OCI-M1 (cell line): Measurements from ENCODE around the gene CIDEB.
A peak's percentile ranks its signal among the peaks of the same experiment; 100 is the strongest.

ENCODE experiments used
- DNase-seq: peaks from one replicate; lab custom pipeline; 2025; lab: John Stamatoyannopoulos, UW

CIDEB gene

DNA sequence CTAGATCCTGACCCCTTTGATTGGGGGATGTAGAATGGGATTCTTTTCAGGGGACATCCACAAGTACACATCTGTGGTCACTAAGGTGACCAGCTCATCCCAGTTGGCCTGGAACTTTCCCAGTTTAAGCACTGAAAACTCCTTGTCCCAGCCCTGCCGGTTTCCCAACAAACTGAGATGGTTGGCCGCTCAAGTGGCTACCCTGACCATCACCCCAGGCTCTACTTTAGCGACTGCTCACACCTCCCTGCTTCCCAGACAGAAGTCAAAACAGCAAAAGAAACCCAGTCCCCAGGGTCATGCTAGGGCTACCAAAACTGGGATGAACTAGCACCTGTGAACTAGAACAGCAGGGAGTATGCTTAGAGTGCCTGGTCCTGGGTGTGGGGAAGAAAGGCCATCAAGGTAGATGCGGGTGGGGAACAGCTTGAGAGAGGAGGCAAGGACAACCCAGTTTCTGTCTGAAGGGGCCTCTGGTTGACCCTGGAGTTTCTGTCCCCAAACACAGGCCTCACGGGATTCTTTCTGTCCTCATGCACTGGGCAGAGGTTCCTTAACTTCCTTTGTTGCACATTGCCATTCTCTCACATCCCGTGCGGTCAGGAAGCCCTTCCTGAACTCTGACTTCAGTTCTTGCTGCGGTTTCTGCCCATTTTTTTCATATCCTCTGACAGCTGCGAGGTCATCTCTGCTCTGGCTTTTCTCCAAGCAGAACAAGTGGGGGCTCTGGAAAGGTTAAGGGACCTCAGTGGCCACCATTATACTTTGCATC lies 5.1 kb upstream of the CIDEB start:
- no peak for DNase-seq

DNA sequence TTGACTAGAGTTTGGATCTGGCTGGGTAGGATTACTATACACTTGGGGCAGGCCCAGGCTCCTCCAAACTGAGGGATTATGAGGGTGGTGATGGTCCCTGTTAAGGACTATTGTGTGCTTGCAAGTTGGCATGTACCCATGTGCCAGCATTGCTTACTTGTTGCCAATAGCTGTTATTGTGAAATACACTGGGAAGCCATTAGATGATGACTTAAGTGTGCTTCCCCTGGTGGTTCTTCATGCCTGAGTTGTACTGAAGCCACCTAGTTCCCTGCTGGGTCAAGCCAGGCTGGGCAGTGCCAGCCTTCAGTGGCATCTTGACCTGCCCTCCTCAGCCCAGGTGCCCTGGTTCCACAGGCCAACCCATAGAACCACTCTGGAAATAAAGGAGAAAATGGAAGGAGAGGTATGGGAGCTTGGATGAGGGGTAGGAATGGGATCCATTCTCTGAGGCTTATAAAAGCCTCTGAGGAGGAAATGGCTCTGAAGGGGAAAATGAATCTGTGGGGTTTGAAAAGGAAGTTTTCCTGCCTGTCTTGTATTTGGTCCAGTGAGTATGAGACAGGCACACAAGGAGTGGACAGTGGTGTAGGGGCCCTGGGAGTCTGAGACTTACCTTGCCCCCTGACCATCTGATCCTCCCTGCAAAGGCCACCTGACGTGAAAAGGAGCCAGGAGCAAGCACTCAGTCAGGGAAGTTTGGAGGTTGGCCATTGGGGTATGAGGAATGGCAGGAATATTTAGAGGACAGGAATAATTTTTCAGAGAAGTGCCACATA lies 4.2 kb upstream of the CIDEB start:
- DNase-seq = no peak

- no peak for DNase-seq
Observed at GRCh38 chr14:24310646-24311604, 3.1 kb upstream of the CIDEB start, which contains the start of gene LTB4R. Gene LTB4R (plus strand): TSS chr14:24311502. CDS start chr14:24315652, 4,150 bp downstream.

- DNase-seq = no peak
Observed at GRCh38 chr14:24310265-24310645, 2.5 kb upstream of the CIDEB start.

- no peak for DNase-seq
Observed at GRCh38 chr14:24309538-24310264, 1.9 kb upstream of the CIDEB start, which contains the start of gene LTB4R2. Gene LTB4R2 (plus strand): TSS chr14:24310140. CDS start chr14:24310665, 525 bp downstream.

GRCh38 chr14:24308342-24309124 lies 756 bp upstream of the CIDEB start:
- no peak for DNase-seq

DNA sequence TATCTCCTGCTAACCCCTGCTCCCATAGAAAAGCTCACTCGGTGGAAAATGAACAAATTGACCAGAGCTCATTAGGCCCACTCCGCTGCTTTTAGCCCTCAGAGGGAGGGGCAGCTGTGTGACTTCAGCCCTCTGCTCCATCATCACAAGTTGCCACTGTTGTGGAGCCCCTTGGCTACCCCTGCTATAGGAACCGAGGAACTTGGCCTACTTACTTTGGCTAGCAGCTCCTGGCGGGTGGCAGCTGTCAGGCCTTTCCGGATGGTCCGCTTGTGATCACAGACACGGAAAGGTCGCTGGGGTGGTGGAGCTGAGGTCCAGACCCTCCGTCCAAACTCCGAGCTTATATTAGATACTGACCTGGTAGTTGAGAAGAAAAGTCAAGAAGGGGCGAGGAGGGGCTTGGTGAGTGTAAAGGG lies 612 bp downstream of the CIDEB start:
- no peak for DNase-seq

- DNase-seq = no peak
Observed at GRCh38 chr14:24304019-24304387, 3.8 kb downstream of the CIDEB start.

GRCh38 chr14:24300326-24300980 lies 7.3 kb downstream of the CIDEB start:
- no peak for DNase-seq

DNA sequence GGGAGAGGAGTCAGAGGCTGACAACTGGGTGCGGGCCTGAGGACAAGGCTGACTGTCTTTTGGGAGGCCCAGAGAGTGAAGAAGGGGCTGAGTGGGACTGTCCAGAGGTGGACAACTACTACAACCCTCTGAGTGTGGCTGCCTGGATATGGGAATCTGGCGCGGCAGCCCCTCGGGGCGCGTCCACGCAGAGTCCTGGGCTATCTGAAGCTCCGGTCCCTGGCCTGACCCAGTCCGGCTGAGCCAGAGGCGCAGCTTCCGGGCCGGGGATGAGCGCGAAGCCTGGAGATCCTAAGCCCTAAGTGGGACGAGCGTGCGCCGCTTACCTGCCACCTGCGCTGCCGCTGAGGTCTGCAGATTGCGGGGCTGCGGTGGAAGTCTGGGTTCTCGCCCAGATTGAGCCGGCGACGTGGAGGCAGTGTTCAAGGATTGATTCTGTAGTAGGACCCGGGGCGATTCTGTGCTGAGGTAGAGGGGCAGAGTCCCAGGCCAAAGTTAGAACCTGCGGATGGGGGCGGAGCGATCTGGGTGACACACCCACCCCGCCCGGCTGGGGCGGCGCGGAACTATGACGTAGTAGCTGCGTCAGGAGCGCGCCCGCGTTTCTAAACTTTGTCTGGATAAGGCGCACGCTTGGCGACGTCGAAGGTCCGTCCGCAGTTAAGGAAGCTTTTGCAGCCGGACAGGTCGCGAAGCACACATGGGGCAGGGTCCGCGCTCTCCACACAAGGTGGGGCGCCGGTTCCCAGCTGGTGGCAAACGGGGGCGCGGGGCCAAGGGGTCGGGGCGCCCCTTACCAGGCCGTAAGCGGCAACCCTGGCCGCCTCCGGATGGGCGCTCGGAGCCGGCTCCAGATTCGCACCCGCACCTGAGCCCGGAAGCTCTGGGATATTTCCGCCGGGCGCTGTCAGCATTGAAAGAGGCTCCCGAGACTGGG lies 8.3 kb downstream of the CIDEB start, which contains the start of the genes DHRS1 and NOP9:
Gene DHRS1 (minus strand): TSS at position 526 of the 937 bp plus-strand sequence. CDS start 674 bp downstream, outside the sequence.
Gene NOP9 (plus strand): TSS at position 596 of the 937 bp plus-strand sequence. CDS start 105 bp downstream, at position 701.
- DNase-seq = peak; percentile 92

DNA sequence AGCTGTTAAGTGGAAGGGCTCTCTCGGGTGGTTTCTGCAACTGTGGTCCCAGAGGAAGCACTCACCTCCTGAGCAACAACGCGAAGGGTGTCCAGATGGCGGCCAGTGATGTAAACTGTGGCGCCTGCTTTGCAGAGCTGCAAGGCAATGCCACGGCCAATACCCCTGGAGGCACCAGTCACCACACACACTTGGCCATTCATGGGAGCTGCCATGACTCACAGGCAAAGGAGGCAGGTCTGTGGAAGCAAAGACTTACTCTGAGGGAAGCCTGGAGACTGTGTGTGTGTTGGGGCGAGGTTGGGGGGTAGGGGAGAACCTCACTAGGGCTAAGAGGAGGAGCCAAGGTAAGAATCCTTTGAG lies 8.9 kb downstream of the CIDEB start:
- DNase-seq = peak; percentile 32

- peak; percentile 67 for DNase-seq
Observed at GRCh38 chr14:24297190-24297964, 10.4 kb downstream of the CIDEB start.

DNA sequence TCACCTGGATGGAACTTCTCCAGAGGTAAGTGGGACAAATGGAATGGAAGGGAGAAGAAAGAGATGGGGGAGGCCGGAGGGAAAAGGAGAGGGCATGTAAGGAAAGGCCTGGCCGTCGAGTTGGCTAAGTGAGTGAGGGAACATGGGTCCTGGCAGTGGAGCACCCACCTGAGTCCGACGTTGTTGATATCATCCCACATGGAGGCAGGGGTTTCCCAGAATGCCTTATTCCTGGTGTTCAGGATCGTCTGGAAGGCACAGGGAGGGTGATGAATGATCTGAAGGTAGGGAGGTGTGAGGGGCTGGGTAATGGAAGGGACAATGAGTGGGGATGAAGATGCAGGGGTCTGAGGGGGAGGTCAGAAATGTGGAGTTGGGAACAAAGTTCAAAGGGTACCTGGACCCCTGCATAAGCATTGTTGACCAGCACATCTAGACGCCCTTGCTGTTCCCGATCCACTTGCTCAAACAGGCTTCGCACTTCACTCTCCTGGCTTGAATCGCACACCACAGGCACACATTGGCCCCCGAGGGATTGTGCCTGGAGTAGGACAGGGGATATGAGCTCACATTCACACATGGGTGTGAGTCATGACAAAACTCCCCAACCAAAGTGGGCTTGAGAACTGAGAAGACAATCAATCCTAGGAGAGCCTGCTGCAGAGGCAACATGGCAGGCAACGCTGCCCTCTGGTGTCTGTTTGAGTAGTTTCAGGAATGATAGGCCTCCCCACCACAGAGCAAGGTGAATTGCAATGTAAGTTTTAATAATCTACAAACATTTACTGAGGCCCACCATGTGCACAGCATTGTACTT lies 11.2 kb downstream of the CIDEB start:
- peak; percentile 80 for DNase-seq

- no peak for DNase-seq
Observed at GRCh38 chr14:24293525-24293924, 14.3 kb downstream of the CIDEB start.

GRCh38 chr14:24292118-24292807 lies 15.5 kb downstream of the CIDEB start:
- no peak for DNase-seq

DNA sequence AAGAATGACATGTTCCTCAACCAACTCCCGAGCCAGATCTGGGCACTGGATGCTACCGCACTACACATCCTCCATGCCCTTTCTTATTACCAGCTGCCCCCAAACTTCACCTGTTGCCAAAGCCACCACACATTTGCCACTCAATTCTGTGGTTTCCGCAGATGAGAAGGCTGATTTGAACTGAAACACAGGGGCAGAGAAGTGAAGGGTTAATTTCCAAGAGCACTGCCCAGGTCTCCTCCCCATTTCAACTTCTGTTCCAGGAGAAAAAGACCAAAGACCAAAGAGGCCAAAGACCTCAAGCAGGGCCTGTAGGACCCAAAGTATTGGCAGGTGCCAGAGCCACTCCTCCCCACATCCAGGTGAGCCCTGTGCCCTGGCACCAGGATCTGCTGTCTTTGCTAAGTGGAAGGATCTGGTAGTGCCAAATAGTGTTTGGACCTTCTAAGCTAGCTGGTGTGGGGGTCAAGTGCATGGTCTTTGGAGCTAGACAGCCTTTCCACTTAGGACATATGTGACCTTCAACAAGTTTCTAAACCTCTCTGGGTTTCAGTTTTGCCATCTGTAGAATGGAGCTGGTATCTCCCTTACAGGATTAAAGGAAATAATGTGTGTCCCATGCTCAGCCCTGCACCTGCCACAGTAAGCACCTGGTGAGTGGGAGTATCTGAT lies 16.2 kb downstream of the CIDEB start:
- no peak for DNase-seq
